HG02642 (cell line): ENCODE measurements around the gene MAL.
"Not testable (repeated sequence)": the region's sequence is repeated elsewhere in the genome, so short reads cannot be mapped to it uniquely, and the experiment has no call there.

Experiments
- ATAC-seq: cut with Tn5 transposase; IDR thresholded peaks from one replicate; pipeline ENCODE4 v1.9.1; 2021; ENCODE audit warnings: mild to moderate bottlenecking; ENCODE audit not compliant: unreplicated experiment, poor library complexity

The MAL gene

GRCh38 chr2:95030496-95030895 lies 5.0 kb downstream of the MAL start:
- no peak for ATAC-seq

- no peak for ATAC-seq
These were observed 5.7 kb downstream of the MAL start for GRCh38 chr2:95031076-95031725.

- ATAC-seq = no peak
These were observed 6.2 kb downstream of the MAL start for GRCh38 chr2:95031726-95032116.

- no peak for ATAC-seq
These were observed 6.8 kb downstream of the MAL start for GRCh38 chr2:95032341-95032740.

GRCh38 chr2:95032868-95033603 lies 7.5 kb downstream of the MAL start:
- ATAC-seq = no peak

- ATAC-seq = no peak
These were observed 8.7 kb downstream of the MAL start for GRCh38 chr2:95034221-95034620.

- no peak for ATAC-seq
These were observed 9.3 kb downstream of the MAL start for GRCh38 chr2:95034818-95035217.

GRCh38 chr2:95036596-95037383 lies 11.3 kb downstream of the MAL start:
- ATAC-seq = no peak

GRCh38 chr2:95037384-95037839 lies 11.9 kb downstream of the MAL start:
- no peak for ATAC-seq

- ATAC-seq = not testable (repeated sequence)
These were observed 12.5 kb downstream of the MAL start for GRCh38 chr2:95037841-95038585.

GRCh38 chr2:95038635-95039298 lies 13.3 kb downstream of the MAL start:
- ATAC-seq = no peak

GRCh38 chr2:95039363-95039762 lies 13.9 kb downstream of the MAL start:
- ATAC-seq = no peak

GRCh38 chr2:95039978-95040377 lies 14.5 kb downstream of the MAL start:
- no peak for ATAC-seq

GRCh38 chr2:95040426-95040825 lies 14.9 kb downstream of the MAL start:
- ATAC-seq = no peak

- peak; percentile 35 for ATAC-seq
These were observed 15.7 kb downstream of the MAL start for GRCh38 chr2:95041060-95041823.

- peak; percentile 53 for ATAC-seq
These were observed 16.4 kb downstream of the MAL start for GRCh38 chr2:95041824-95042442.

GRCh38 chr2:95042472-95043271 lies 17.2 kb downstream of the MAL start:
- ATAC-seq = no peak
